Osteoblast (primary cell): ENCODE results near the gene MED6. TPM values are rescaled to one million over a fixed set of nuclear protein-coding genes. Genes with fewer than 3 reads are reported as not detected.

Source experiments
- DNase-seq: peaks from one replicate; pipeline ENCODE4 v3.0.0; 2011; ENCODE audit warnings: low spot score, mixed read lengths; ENCODE audit not compliant: insufficient read length; ENCODE audit errors: missing footprints
- H2AFZ ChIP-seq: 2 replicates; pipeline ENCODE4 v1.6.0; 2011; ENCODE audit warnings: mild to moderate bottlenecking, low read length
- H3K27ac ChIP-seq: 2 replicates; pipeline ENCODE4 v1.5.1; 2011; ENCODE audit warnings: mild to moderate bottlenecking, low read depth, low read length, moderate library complexity
- H3K27me3 ChIP-seq: 2 replicates; pipeline ENCODE4 v1.6.0; 2012; ENCODE audit warnings: mild to moderate bottlenecking, control low read depth, inconsistent platforms, low read length, moderate library complexity; ENCODE audit not compliant: insufficient read depth
- H3K36me3 ChIP-seq: 2 replicates; pipeline ENCODE4 v1.5.1; 2011; ENCODE audit warnings: mild to moderate bottlenecking, low read length, control low read depth, moderate library complexity; ENCODE audit not compliant: insufficient read depth
- H3K4me1 ChIP-seq: 2 replicates; pipeline ENCODE4 v1.5.1; 2011; ENCODE audit warnings: mild to moderate bottlenecking, low read length, control low read depth, moderate library complexity; ENCODE audit not compliant: insufficient read depth
- H3K4me2 ChIP-seq: 2 replicates; pipeline ENCODE4 v1.6.0; 2011; ENCODE audit warnings: mild to moderate bottlenecking, low read length; ENCODE audit not compliant: insufficient read depth
- H3K4me3 ChIP-seq: fragments of 200-600 bp; sonication (generic); 3 replicates; pipeline ENCODE4 v1.5.1; 2012; ENCODE audit warnings: mild to moderate bottlenecking, low read length, inconsistent platforms; ENCODE audit not compliant: insufficient read depth
- H3K79me2 ChIP-seq: 2 replicates; pipeline ENCODE4 v1.6.0; 2012; ENCODE audit warnings: mild to moderate bottlenecking, low read length, control low read depth, inconsistent platforms; ENCODE audit not compliant: insufficient read depth
- H3K9me3 ChIP-seq: 2 replicates; pipeline ENCODE4 v1.5.1; 2011; ENCODE audit warnings: low read depth, low read length, control low read depth
- H4K20me1 ChIP-seq: 2 replicates; pipeline ENCODE4 v1.6.0; 2012; ENCODE audit warnings: mild to moderate bottlenecking, low read length, control low read depth; ENCODE audit not compliant: insufficient read depth
- total RNA-seq: library from RNA; depleted of rRNA; stranded (reverse); fragments of >200 nt; gene quantifications from 2 replicates; pipeline ENCODE4 v1.2.3, GENCODE V29; 2012
- TF ChIP-seq, protein P1 (sequence below): IDR thresholded peaks from 2 replicates; pipeline ENCODE4 v1.5.1; 2011; ENCODE audit warnings: mild to moderate bottlenecking, low read depth, low read length, moderate library complexity; ENCODE audit errors: extremely low read depth

The MED6 gene
- total RNA-seq, 1 donor, result 32.2 TPM

DNA sequence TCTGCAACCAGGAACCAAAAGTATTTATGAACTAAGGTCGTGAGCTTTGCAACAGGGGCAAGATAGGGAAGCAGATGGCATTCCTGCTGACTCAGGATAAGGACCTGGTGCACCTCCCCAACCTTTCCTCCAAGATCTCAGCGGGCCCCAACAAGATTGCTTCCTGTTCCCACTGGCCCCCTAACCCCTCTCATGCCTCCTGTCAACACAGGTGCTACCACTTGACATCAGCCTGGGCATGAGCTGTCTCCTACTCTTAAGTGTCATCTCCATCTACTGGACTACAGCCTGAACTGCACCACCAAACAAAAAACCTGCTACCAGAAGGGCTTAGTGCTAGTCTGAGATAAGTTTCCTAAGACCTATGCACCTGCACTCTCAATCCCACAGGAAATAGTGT lies 32.7 kb downstream of the MED6 start:
- no peaks in the 10 kb centered on the region for H3K4me1 ChIP-seq
- H2AFZ ChIP-seq, result no peak overlapping the region
- H3K79me2 ChIP-seq, result no peaks in the 10 kb centered on the region
- H3K4me3 ChIP-seq, result no peak overlapping the region
- no peaks in the 10 kb centered on the region for H3K27me3 ChIP-seq
- H3K9me3 ChIP-seq, result no peaks in the 10 kb centered on the region
- H4K20me1 ChIP-seq, result peaks cover 7% of the 10 kb centered on the region
- H3K27ac ChIP-seq, result no peak overlapping the region
- TF ChIP-seq, protein P1, sequence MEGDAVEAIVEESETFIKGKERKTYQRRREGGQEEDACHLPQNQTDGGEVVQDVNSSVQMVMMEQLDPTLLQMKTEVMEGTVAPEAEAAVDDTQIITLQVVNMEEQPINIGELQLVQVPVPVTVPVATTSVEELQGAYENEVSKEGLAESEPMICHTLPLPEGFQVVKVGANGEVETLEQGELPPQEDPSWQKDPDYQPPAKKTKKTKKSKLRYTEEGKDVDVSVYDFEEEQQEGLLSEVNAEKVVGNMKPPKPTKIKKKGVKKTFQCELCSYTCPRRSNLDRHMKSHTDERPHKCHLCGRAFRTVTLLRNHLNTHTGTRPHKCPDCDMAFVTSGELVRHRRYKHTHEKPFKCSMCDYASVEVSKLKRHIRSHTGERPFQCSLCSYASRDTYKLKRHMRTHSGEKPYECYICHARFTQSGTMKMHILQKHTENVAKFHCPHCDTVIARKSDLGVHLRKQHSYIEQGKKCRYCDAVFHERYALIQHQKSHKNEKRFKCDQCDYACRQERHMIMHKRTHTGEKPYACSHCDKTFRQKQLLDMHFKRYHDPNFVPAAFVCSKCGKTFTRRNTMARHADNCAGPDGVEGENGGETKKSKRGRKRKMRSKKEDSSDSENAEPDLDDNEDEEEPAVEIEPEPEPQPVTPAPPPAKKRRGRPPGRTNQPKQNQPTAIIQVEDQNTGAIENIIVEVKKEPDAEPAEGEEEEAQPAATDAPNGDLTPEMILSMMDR, result peak; percentile 71
- H3K4me2 ChIP-seq, result no peak overlapping the region
- H3K36me3 ChIP-seq, result peaks cover 7% of the 10 kb centered on the region
- peak; percentile 45 for DNase-seq

DNA sequence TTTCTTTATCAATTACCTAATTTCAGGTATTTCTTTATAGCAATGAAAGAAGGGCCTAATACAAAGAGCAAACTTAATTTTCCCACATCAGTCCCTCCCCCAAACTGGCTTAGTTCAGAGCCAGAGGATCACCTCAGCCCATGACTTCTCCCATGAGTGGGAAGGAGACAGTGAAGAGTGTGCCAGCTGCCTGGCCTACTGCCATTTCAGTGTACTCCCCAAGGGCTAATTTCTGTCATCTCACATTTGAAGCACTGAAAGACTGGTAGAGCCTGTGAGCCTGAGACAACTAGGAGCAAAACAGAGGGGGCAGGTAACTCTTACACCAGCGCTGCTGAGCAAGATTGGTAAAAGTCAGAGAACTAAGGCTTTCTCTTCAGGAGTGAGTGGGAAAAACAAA lies 36.6 kb downstream of the MED6 start:
- DNase-seq, result no peak
- Histone ChIP-seq H3K4me3 (no peak overlapping the region), H3K36me3 (peaks cover 7% of the 10 kb centered on the region), H3K27me3 (no peaks in the 10 kb centered on the region), H3K9me3 (no peaks in the 10 kb centered on the region), H3K4me2 (no peak overlapping the region), H4K20me1 (peaks cover 7% of the 10 kb centered on the region), H3K27ac (no peak overlapping the region), H2AFZ (no peak overlapping the region), H3K79me2 (no peaks in the 10 kb centered on the region), H3K4me1 (no peaks in the 10 kb centered on the region)
- TF ChIP-seq, protein P1, result no peak

DNA sequence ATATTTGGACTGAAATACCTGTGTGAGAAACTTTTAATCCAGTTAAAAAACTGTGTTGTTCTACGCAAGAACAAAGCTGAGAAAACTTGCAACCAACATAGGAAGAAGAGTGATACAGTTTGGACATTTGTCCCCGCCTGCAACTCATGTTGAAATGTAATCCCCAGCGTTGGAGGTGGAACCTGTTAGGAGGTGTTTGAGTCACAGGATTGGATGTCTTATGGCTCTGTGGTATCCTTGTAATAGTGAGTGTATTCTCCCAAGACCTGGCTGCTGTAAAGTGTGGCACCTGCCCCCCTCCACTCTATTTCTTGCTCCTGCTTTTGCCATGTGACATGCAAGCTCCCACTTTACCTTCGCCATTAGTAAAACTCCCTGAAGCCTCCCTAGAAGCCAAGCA lies 37.0 kb downstream of the MED6 start:
- TF ChIP-seq, protein P1, result no peak
- Histone ChIP-seq H3K27me3 (no peaks in the 10 kb centered on the region), H4K20me1 (peaks cover 7% of the 10 kb centered on the region), H3K4me2 (no peak overlapping the region), H2AFZ (no peak overlapping the region), H3K4me3 (no peak overlapping the region), H3K4me1 (no peaks in the 10 kb centered on the region), H3K79me2 (no peaks in the 10 kb centered on the region), H3K36me3 (peaks cover 7% of the 10 kb centered on the region), H3K9me3 (no peaks in the 10 kb centered on the region), H3K27ac (no peak overlapping the region)
- no peak for DNase-seq

DNA sequence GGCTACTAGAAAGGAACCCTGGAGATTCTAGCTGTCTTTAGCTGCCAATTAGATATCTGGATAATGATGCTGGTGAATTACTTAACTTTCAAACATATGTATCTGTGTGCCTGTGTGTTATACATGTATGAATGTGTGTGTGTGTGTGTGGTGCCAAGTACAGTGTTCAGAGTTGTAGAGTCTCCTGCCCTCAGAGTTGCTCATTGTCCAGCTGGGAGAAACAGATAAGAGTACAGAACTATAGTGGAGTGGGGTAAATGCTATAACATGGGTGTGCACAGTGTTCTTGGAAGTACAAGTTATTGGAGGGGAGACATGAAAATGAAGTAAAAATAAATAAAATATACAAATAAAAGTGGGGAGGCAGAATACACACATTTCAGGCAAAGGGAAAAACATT lies 42.1 kb downstream of the MED6 start:
- H3K27ac ChIP-seq, result no peak overlapping the region
- no peaks in the 10 kb centered on the region for H3K27me3 ChIP-seq
- H3K4me3 ChIP-seq, result no peak overlapping the region
- H2AFZ ChIP-seq, result no peak overlapping the region
- H3K9me3 ChIP-seq, result no peaks in the 10 kb centered on the region
- peaks cover 2% of the 10 kb centered on the region for H3K36me3 ChIP-seq
- TF ChIP-seq, protein P1, result no peak
- no peak overlapping the region for H3K4me2 ChIP-seq
- H3K4me1 ChIP-seq, result peaks cover 3% of the 10 kb centered on the region
- no peaks in the 10 kb centered on the region for H4K20me1 ChIP-seq
- H3K79me2 ChIP-seq, result no peaks in the 10 kb centered on the region
- DNase-seq, result no peak
